HepG2 (cell line): ENCODE measurements around the gene TUFM. TPM values are rescaled to one million over a fixed set of nuclear protein-coding genes. Genes with fewer than 3 reads are reported as not detected.
A peak's percentile ranks its signal among the peaks of the same experiment; 100 is the strongest.

Experiments
- CHD2 ChIP-seq: IDR thresholded peaks from 2 replicates; pipeline ENCODE4 v1.6.1; 2011; ENCODE audit warnings: low read depth, low read length, improper control_type of control experiment
- ELF4 ChIP-seq: sonication (generic); formaldehyde crosslinking; IDR thresholded peaks from 2 replicates; pipeline ENCODE4 v1.5.0; 2020; ENCODE audit warnings: missing genetic modification reagents, mild to moderate bottlenecking, moderate library complexity, borderline replicate concordance
- HIVEP1 ChIP-seq: sonication (generic); formaldehyde crosslinking; IDR thresholded peaks from 2 replicates; pipeline ENCODE4 v1.4.0; 2020; ENCODE audit warnings: mild to moderate bottlenecking, missing genetic modification reagents
- NFIC ChIP-seq: IDR thresholded peaks from 2 replicates; pipeline ENCODE4 v1.6.1; 2012; ENCODE audit warnings: mild to moderate bottlenecking, low read length, inconsistent platforms
- PRDM15 ChIP-seq: sonication (generic); formaldehyde crosslinking; IDR thresholded peaks from 2 replicates; pipeline ENCODE4 v1.4.0; 2020; ENCODE audit warnings: missing genetic modification reagents
- SCMH1 ChIP-seq: sonication (generic); formaldehyde crosslinking; IDR thresholded peaks from 2 replicates; pipeline ENCODE4 v1.9.0; 2021; ENCODE audit warnings: missing genetic modification reagents, mild to moderate bottlenecking, borderline replicate concordance
- SNAPC2 ChIP-seq: sonication (generic); formaldehyde crosslinking; IDR thresholded peaks from 2 replicates; pipeline ENCODE4 v1.8.1; 2022; ENCODE audit warnings: mild to moderate bottlenecking, missing genetic modification reagents
- ZNF44 ChIP-seq: sonication (generic); formaldehyde crosslinking; IDR thresholded peaks from 2 replicates; pipeline ENCODE4 v1.5.1; 2020; ENCODE audit warnings: mild to moderate bottlenecking, missing genetic modification reagents
- ZNF597 ChIP-seq: sonication (generic); formaldehyde crosslinking; IDR thresholded peaks from 2 replicates; pipeline ENCODE4 v1.5.0; 2020; ENCODE audit warnings: missing genetic modification reagents
- ZNF800 ChIP-seq: sonication (generic); formaldehyde crosslinking; IDR thresholded peaks from 2 replicates; pipeline ENCODE4 v1.4.0; 2020; ENCODE audit warnings: missing genetic modification reagents
- polyA plus RNA-seq, 8 experiments: library from polyadenylated mRNA; depleted of rRNA in 3 of 8; stranded (reverse) in 7 of 8; unstranded in 1 of 8; fragments of >200 nt; fragmentation: Illumina TruSeq in 4 of 8; extraction: Trizol in 4 of 8; gene quantifications; 2 replicates each; pipeline versions ENCODE4 v1.2.1 to v1.2.3, GENCODE V29; 2011 to 2016; ENCODE audit warnings: low read depth in 4 of 8, missing spikeins in 1 of 8, mixed read lengths in 1 of 8; ENCODE audit not compliant: insufficient read depth in 1 of 8
- total RNA-seq, 5 experiments: library from RNA; depleted of rRNA; stranded (reverse); fragments of >200 nt; fragmentation: Illumina TruSeq; extraction: Trizol; gene quantifications; 2 replicates each; pipeline ENCODE4 v1.2.3, GENCODE V29; 2016; ENCODE audit warnings: low read depth in 1 of 5
- TF ChIP-seq, protein P1 (sequence below): sonication (generic); formaldehyde crosslinking; IDR thresholded peaks from 2 replicates; pipeline ENCODE4 v1.4.0; 2020; ENCODE audit warnings: missing genetic modification reagents

The TUFM gene
- total and polyA plus RNA-seq, 2 of the 13 experiments (the other 11 are each of a cell fraction or from before 2014, with no cell fraction given): 206 to 298 TPM

DNA sequence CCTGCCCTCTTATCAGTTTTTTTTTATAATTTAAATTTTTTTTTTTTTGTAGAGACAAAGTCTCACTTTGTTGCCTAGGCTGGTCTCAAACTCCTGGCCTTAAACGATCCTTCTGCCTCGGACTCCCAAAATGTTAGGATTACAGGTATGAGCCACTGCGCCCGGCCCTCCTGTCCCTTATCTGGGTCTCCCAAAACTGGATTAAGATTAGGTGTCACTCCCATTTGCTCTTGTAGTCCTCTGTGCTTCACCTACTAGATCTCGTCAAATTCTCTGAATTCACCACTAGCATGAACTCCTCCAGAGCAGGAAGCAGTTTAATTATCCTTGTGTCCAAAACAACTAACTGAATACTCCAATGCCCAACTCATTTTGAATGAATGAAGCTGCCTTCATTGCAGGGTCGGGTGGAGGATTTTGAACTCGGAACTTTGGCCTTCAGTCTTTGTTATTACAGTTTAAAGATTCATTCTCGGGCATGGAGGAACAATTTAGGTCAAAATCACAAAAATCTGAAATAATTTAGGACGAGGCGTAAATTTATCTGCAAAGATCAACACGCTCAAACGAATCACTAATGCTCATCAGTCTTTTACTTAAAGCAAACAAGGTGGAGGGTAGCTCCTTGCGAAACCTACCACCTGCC is 24.2 kb downstream of the TUFM start (continued):
- no peak for TF ChIP-seq PRDM15 (CRISPR knock-in tag)
- TF ChIP-seq ZNF597: no peak
- no peak for TF ChIP-seq SCMH1 (CRISPR knock-in tag)
- TF ChIP-seq, protein P1, sequence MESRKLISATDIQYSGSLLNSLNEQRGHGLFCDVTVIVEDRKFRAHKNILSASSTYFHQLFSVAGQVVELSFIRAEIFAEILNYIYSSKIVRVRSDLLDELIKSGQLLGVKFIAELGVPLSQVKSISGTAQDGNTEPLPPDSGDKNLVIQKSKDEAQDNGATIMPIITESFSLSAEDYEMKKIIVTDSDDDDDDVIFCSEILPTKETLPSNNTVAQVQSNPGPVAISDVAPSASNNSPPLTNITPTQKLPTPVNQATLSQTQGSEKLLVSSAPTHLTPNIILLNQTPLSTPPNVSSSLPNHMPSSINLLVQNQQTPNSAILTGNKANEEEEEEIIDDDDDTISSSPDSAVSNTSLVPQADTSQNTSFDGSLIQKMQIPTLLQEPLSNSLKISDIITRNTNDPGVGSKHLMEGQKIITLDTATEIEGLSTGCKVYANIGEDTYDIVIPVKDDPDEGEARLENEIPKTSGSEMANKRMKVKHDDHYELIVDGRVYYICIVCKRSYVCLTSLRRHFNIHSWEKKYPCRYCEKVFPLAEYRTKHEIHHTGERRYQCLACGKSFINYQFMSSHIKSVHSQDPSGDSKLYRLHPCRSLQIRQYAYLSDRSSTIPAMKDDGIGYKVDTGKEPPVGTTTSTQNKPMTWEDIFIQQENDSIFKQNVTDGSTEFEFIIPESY (CRISPR knock-in tag): no peak
- TF ChIP-seq ELF4: no peak; the same call in 1 of the 2 replicates
- TF ChIP-seq HIVEP1 (CRISPR knock-in tag): no peak
- peak; percentile 93; the same call in 1 of the 2 replicates for TF ChIP-seq ZNF44 (CRISPR knock-in tag)
- no peak for TF ChIP-seq ZNF800 (CRISPR knock-in tag)
- peak; percentile 52; the same call in 1 of the 2 replicates for TF ChIP-seq SNAPC2
- no peak for TF ChIP-seq CHD2
- TF ChIP-seq NFIC: 0 out of 2 replicates have a peak, but pooled peaks have one; percentile 16
